ENCODE measurements around the gene CXCR5.
"Not testable (repeated sequence)": the region's sequence is repeated elsewhere in the genome, so short reads cannot be mapped to it uniquely, and the experiment has no call there.

CXCR5 gene, protein sequence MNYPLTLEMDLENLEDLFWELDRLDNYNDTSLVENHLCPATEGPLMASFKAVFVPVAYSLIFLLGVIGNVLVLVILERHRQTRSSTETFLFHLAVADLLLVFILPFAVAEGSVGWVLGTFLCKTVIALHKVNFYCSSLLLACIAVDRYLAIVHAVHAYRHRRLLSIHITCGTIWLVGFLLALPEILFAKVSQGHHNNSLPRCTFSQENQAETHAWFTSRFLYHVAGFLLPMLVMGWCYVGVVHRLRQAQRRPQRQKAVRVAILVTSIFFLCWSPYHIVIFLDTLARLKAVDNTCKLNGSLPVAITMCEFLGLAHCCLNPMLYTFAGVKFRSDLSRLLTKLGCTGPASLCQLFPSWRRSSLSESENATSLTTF

GRCh38 chr11:118883368-118884071, at the start of gene CXCR5:
CXCR5 (plus strand) TSS chr11:118883892; CDS start chr11:118883942, 50 bp downstream.
- peak; percentile 47 to 69 for DNase-seq

DNA sequence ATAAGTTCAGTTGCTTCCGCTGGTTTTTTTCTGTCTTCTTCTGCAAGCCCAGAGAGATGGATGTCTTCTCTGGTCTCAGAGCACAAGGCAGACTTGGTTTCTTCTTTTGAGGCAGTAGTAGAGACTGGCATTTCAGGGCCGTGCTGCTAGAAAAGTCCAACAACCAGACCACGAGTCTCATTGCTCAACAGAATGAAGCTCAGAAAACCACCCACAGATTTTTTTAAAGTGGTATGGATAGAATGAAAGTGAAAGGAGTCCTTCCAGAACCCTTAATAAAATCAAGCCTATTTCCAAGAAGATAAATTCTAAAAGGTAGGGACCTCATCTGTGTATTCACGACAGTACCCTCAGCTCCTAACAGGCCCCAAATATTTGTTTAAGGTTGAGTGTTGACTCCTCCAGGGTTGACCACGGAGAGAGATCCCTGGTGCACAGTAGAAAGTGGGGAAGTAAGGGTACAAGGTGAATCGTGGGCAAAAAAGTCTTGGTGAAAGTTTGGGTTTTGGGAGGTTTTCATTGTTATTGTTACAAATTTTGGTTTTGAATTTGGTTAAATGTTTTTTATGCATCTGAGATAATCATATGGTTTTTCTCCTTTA, 49.2 kb upstream of the CXCR5 start:
- DNase-seq: no peak

- no peak for DNase-seq
Measured at GRCh38 chr11:118837868-118838267, 45.8 kb upstream of the CXCR5 start.

GRCh38 chr11:118838905-118839553, 44.7 kb upstream of the CXCR5 start:
- DNase-seq: no peak

- DNase-seq: peak; percentile 15 to 25
Measured at GRCh38 chr11:118841469-118842242, 42.0 kb upstream of the CXCR5 start.

- no peak for DNase-seq
Measured at GRCh38 chr11:118842369-118842768, 41.3 kb upstream of the CXCR5 start.

DNA sequence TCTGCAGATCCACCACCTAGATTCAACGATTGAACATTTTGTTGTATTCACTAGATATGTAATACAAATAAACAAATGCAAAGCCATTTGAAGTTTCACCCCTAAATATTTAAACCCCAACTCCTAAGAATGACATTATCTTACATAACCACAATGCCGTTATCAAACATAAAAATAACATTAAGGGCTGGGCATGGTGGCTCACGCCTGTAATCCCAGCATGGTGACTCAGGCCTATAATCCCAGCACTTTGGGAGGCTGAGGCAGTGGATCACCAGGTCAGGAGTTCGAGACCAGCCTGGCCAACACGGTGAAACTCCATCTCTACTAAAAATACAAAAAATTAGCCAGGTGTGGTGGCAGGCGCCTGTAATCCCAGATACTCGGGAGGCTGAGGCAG, 40.8 kb upstream of the CXCR5 start:
- DNase-seq: not testable (repeated sequence)

DNA sequence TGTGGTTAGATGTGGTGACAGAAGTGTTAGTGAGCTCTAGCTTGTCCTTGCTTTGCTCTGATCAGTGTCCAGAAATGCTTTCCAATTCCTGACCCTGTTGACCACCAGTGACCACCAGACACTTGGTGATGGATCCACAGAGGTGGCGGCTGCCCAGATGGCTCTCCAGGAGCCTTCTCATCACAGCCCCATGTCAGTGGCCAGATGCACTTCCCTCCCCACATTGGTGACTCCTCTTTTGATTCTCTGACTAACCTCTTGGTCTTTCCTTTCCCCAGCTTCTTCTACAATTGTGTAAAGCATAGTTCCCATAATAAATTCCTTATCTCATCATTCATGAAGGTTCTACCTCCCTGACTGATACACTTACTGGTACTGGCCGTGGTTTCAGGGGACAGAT, 40.1 kb upstream of the CXCR5 start:
- DNase-seq: no peak

DNA sequence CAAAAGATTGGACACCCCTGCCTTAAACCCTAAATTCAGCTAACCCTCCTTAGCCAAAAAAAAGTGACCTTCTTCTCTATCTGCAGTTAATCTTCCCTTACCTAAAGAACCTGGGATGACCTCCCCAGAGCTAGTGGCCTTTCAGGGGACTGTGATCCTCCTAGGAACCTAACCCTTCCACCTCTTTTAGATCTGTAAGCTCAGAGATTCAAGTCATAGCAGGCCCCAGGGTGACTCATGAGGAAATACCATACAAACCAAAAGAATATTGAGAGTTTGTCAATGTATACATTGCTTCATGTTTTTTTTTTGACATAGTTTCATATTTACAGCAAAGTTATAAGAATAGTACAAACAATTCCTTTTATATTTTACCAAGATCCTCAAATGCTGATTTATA, 38.3 kb upstream of the CXCR5 start:
- no peak for DNase-seq

- no peak for DNase-seq
Measured at GRCh38 chr11:118846181-118846935, 37.3 kb upstream of the CXCR5 start.

- no peak for DNase-seq
Measured at GRCh38 chr11:118849825-118850224, 33.9 kb upstream of the CXCR5 start.

DNA sequence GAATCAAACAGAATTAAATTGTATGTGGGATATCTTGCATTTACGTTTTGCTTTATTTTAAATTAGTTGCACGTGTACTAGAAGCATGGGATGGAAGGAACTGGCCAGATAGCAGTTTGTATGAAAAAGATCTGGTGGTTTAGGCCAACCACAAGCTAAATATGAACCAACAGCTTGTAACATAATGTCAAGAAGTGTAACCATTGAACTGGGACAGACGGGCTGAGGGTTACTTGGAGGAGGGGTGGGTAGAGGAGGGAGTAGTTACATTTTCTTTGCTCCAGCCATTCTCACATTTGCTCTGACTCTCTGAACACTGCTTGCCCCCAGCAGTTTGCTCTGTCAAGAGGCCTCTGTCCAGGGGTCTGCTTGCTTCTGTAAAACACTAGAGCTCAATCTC, 31.7 kb upstream of the CXCR5 start:
- DNase-seq: no peak

- no peak for DNase-seq
Measured at GRCh38 chr11:118853678-118854077, 30.0 kb upstream of the CXCR5 start.

DNA sequence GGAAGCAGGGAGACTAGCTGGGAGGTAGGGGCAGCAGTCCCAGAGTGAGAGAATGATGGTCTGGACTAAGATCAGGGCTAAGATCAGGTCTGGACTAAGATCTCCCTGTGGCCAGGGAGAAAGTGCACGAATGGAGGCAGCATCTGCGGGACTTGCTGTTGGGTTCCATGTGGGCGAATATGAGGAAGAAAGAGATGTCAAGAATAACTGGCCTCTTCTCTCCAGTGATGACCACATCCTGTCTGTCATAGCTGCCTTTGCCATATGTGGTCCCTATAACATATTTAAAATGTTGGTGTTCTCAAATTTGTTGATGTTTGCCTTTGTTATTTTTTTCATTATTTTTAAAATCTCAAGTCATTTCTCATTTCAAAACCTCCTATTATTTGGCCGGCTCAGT, 27.4 kb upstream of the CXCR5 start:
- no peak for DNase-seq

DNA sequence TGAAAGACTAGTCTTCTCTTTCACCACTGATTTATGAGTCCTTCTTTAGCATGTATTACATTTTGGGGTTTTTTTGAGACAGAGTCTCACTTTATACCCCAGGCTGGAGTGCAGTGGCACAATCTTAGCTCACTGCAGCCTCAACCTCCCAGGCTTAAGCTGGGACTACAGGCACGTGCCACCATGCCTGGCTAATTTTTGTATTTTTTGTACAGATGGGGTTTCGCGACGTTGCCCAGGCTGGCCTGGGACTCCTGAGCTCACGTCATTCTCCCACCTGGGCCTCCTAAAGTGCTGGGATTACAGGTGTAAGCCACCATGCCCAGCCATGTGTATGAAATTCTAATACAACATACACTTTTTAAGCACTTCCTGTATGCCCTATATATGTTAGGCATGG, 26.3 kb upstream of the CXCR5 start:
- no peak for DNase-seq

- DNase-seq: no peak
Measured at GRCh38 chr11:118859973-118860372, 23.7 kb upstream of the CXCR5 start.

- DNase-seq: no peak
Measured at GRCh38 chr11:118868659-118869058, 15.0 kb upstream of the CXCR5 start.

DNA sequence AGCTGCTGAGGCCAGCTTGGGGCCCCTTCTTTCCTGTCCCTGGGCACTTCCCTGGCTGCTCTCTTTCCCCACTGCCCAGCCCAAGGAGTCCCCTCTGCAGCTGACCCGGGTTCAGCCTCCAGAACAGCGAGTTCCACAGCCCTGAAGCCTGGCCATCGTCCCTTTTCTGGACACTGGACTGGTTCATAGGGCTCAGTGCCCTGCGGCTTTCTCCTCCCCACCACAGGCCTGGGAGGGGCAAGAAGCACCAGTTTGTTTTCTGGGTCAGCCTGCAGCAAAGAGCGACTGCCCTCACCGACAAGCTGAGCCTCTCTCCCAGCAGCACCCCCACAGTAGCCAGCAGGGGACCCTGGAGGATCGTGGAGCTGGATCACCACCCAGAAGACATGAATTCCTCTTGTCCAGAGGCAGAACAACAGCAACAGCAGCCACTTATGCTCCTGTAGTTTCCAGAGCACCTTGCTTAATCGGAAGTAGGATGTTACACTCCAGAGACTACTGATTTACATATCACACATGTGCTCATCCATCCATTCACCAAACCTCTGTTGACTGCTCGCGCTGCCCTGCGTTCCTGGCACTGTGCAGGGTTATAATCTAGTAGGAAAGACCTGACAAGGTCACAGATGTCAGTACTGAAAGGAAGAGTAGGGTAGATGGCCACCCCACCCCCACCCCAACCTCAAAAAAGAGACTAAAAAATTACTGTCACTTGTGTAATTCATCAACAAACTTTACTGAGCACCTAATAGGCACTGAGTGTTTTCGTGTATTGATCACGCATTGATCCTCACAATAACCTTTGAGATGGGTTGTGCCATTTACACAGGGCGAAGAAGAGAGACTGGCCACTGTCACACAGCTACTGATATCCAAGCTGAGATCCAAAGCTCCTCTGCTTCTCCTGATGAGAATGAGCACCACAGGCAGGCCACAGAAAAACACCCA, 13.0 kb upstream of the CXCR5 start:
- DNase-seq: no peak

DNA sequence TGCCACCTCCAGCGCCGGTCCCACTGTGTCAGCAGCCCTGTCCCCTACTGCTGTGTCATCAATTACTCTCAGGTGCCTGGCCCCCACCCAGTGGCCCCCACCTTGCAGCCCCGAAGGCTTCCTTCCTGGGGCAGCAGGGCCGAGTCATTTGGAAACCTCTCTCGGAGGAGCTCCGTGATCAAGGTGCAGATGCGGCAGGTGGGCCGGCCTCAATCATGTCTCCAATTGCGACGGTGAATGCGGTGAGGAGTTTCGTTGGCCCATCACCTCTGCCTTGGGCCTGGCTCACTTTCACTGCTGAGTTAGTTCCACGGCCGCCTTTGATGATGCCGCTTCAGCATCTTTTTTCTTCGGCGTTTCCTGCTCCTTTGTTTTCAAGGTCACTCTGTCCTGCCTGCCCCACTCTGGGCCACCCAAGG, 11.3 kb upstream of the CXCR5 start:
- DNase-seq: peak in 1 of 2 experiments; percentile 53

GRCh38 chr11:118873804-118874203, 9.9 kb upstream of the CXCR5 start:
- no peak for DNase-seq

- no peak for DNase-seq
Measured at GRCh38 chr11:118876286-118876685, 7.4 kb upstream of the CXCR5 start.

Data from stimulated activated CD4-positive, alpha-beta T cell treated with anti-CD3 and anti-CD28 coated beads, Interleukin-4, amount 100 ng/mL, for 4 hours (primary cell).